ENCODE data around the gene TLX3.

The TLX3 gene

DNA sequence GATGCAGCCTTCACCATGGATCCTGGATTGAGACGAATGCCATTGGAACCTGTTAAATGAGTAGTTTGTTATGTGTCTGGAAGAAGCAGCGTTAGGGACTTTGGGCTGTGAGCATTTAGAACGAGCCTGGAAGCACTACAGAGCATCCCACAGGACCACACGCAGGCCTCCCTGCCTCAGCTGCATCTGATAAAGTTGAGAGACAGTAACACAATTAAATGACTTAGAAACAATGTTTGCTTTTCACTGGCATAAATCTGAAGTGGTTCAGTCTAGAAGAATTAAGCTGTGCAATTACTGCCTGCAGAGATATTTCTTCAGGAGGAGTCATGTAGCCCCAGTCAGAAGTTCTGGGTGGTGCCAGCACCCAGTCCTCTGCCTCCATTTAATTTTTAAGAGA, 9.8 kb upstream of the TLX3 start:
- no peak for DNase-seq (ENCODE audit: low read depth, low spot score)
- no peak overlapping the region for H3K4me3 ChIP-seq (ENCODE audit: low read length)

DNA sequence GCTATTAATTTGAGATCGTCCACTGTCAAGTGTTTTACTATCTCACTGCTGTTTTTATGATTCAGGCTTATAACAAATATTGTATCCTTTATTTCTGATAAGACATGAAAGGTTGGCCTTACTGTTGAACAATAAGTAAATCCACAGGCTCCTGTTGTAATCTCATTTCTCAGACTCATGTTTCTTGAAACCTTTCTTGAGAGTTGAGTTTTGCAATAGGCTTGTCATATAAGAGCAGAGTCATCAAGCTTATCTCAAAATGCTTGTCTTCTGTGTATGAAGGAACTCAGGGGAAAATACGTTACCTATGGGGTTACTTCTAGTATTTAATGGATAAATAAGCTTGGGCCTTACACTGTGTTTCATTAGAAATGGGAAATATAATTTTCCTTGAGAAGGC, 9.2 kb upstream of the TLX3 start:
- H3K4me3 ChIP-seq (ENCODE audit: low read length) = no peak overlapping the region
- no peak for DNase-seq (ENCODE audit: low read depth, low spot score)

- no peak overlapping the region for H3K4me3 ChIP-seq (ENCODE audit: low read length)
- no peak for DNase-seq (ENCODE audit: low read depth, low spot score)
These were observed 8.7 kb upstream of the TLX3 start for GRCh38 chr5:171300358-171300757.

DNA sequence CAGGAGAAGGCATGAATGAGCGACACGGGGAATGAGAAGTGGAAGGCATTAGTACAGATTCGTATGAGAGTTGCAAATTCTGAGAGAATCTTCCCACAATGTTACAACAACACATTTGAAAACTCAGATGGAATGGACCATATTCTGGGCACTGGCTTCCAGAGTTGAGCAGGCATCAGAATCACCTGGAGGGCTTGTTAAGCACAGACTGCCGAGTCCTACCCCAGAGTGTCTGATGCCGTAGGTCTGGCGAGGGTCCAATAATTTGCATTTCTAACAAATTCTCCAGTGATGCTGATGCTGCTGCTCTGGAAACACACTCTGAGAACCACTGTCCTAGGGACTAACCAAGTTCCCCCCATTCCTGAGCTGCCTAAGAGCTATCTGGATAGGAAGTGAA, 2.9 kb upstream of the TLX3 start:
- no peak overlapping the region for H3K4me3 ChIP-seq (ENCODE audit: low read length)
- DNase-seq (ENCODE audit: low read depth, low spot score) = no peak

GRCh38 chr5:171306781-171307591, 2.1 kb upstream of the TLX3 start:
- DNase-seq (ENCODE audit: low read depth, low spot score) = peak; percentile 44
- no peak overlapping the region for H3K4me3 ChIP-seq (ENCODE audit: low read length)

DNA sequence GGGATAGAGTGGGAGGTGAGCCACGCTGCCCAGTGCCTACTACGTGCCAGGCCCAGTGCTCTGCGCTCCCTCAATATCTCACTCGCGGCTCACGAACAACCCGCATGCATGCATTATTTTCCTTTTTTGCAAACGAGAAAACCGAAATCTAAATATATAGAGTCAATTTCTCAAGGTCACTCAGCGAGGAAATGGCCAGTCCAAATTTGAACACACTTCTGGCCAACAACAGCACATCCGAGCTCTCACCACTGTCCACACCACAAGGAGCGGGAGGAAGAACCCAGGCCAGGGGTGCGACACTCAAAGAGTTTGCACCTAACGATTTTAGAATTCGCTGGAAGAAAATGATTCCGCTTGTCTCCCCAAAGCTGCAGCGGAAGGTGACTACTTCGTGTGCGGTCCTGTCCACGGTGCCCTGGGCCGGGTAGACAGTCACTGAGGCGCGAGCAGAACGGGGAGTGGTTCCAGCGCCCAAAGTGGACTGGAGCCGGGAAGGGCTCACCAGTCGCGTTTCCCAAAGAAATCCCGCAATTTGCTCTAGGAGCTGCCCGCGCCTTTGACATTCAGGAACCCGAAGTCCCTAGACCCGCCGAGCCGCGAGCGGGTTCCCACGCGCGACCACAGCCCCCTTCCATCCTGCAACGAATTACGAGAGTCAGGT, 1.1 kb upstream of the TLX3 start:
- DNase-seq (ENCODE audit: low read depth, low spot score) = no peak
- no peak overlapping the region for H3K4me3 ChIP-seq (ENCODE audit: low read length)

DNA sequence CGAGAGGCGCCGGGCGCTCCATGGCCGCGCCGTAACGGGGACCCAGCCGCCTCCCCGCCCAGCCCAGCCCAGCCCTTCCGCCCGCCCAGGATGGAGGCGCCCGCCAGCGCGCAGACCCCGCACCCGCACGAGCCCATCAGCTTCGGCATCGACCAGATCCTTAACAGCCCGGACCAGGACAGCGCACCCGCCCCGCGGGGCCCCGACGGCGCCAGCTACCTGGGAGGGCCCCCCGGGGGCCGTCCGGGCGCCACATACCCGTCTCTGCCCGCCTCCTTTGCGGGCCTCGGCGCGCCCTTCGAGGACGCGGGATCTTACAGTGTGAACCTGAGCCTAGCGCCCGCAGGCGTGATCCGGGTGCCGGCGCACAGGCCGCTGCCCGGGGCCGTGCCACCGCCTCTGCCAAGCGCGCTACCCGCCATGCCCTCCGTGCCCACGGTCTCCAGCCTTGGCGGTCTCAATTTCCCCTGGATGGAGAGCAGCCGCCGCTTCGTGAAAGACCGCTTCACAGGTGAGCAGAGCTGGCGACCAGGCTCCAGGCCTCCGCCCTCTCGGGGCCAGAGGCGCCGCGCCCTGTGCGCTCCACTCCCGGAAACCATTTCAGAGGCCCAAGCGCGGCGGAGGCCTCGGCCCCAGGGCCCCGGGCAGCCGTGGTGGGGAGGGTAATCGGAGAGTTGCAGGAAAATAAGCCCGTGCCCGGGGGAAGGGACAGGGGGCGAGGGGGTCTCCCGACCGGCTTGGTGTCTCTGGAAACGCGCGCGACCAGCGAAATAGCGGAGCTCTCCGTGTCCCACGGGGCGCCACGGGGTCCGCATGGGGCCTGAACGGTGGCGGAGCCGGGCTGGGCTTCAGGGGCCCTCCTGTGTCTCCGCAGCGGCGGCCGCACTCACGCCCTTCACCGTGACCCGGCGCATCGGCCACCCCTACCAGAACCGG, 496 bp downstream of the TLX3 start:
- no peak overlapping the region for H3K4me3 ChIP-seq (ENCODE audit: low read length)
- no peak for DNase-seq (ENCODE audit: low read depth, low spot score)

DNA sequence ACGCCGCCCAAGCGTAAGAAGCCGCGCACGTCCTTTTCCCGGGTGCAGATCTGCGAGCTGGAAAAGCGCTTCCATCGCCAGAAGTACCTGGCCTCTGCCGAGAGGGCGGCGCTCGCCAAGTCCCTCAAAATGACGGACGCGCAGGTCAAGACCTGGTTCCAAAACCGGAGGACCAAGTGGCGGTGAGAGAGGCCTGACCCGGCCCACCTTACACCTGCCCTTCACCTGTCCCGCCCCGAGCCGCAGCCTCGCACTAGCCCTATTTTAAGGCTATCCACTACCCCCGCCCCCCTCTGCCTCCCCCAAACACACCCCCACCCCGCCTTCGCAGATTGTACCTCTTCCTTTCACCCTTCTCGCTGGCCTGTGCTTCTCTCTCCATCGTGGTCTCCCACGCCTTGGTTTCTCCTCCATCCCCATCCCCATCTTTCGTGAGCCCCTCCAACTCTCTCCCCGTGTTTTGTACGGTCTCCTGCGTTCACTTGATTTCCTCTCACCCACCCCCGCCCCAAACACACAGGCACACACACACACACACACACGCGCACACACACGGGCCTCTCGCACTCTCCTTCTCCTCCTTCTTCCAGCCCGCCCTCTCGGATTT, 1.3 kb downstream of the TLX3 start:
- DNase-seq (ENCODE audit: low read depth, low spot score) = no peak

DNA sequence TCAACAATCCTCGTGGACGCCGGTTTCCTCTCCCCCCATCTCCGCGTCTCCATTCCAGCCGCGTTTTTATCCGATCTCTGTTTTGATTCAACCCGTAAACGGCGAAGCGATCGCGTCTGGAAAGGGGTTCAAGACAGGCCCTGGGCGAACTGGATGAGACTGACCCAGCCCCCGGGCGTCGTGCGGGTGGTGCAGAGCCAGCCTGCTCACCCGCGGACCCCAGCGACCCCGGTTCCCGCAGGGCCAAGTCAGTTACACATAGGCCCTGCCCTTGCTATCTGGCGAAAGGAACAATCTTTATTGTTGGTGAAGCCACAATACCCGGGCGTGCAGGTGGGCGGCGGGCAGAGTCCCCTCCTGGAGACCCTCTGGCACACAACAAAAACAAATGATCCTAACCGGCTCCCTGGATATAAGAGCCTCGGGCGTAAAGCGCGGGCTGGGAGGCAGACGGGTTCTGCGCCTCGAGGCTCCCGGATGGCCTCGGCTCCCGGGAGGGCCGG, 1.8 kb downstream of the TLX3 start:
- no peak overlapping the region for H3K4me3 ChIP-seq (ENCODE audit: low read length)
- no peak for DNase-seq (ENCODE audit: low read depth, low spot score)

More for the DNA sequence above, 1.3 kb downstream of the TLX3 start:
- H3K4me3 ChIP-seq (ENCODE audit: low read length) = no peak overlapping the region

GRCh38 chr5:171311322-171312077, 2.5 kb downstream of the TLX3 start:
- no peak for DNase-seq (ENCODE audit: low read depth, low spot score)
- H3K4me3 ChIP-seq (ENCODE audit: low read length) = no peak overlapping the region

DNA sequence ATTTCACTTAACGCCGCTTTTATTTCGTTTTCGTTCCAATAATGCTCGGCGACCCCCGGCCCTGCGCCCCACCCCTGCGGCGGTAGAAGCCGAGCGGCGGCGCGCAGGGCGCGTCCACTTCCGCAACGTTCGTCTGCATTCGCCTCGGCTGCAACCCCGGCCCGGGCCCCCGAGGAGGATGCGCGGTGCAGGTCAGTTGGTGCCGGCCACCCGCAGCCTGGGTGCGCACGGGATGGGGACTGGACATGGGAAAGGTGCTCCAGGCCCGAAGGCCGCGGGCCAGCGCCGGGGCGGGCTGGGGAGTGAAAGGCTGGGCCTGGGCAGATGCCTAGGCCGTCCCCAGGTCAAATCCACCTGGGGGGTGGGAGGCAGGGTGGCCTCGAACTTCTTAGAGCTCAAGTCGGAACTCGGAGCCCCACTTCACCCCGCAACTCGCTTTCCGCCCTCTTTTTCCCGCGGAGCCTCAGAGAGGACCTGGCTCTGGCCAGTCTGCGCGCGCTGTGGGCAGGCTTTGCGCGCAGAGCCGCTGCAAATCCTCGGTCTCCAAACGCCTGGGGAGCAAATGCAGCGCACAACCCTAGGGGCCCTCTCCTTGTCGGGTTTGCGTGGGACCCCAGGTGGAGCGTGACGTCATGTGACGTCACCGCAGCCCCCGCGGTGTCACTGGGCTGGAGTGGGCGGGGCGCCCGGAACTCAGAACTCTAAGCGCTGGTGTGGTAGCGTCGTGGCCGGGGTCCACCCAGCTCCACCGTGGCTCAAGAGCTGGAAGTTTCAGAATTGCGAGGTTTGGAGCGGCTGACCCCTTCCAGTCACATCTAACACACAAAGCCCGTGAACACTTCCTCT, 3.3 kb downstream of the TLX3 start:
- no peak overlapping the region for H3K4me3 ChIP-seq (ENCODE audit: low read length)
- no peak for DNase-seq (ENCODE audit: low read depth, low spot score)

DNA sequence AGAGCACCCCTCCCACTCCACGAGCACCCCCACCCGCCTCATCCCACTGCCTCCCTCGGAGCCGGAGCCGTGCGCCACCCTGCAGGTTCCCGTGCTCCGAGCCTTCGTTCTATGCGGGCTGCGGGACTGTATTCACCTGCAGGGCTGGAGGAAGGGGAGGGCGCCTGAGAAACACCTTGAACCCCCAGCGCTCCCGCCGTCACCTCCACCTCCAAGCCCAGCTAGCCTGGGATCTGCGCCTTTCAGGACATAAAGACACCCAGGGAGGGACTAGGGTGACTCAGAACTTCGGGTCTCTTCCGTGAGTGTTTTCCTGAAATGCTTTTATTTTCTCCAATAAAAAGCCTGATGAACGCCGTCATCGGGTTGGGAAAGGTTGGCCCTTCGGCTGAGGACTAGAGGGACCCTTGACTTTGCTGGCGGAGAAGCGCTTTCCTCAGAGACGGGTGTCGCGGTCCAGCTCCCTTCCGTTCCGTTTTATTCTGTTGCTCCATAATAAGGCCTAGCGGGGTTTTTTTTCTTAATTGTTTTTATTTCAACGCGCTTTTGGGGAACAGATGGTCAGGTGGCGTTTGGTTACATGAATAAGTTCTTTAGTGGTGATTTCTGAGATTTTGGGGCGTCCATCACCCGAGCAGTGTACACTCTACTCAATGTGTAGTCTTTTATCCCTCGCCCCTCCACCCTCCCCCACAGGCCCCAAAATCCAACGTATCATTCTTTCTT, 4.6 kb downstream of the TLX3 start:
- H3K4me3 ChIP-seq (ENCODE audit: low read length) = no peak overlapping the region
- DNase-seq (ENCODE audit: low read depth, low spot score) = no peak

DNA sequence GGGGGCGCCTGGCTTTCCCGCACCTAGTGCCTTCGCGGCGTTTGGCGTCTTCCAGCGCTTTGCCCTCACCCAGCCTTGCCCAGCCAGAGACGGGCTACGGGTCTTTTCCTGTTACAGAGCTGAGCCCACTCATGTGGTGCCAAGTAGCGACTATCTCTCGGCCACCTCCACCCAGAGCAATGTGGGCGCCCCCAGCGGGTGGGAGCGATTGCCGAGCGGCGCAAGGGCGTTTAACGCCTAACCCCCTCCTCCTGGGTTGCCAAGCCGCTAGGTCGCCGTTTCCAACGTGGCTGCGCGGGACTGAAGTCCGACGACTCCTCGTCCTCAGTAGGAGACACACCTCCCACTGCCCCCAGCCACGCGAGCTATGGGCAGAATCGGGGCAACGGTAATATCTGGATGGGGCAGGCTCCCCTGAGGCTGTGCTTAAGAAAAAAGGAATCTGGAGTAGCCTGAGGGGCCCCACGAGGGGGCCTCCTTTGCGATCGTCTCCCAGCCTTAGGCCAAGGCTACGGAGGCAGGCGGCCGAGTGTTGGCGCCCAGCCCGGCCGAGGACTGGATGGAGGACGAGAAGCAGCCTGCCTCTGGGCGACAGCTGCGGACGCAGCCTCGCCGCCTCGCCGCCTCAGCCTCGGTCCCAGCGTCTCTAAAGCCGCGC, 5.8 kb downstream of the TLX3 start:
- DNase-seq (ENCODE audit: low read depth, low spot score) = no peak
- no peak overlapping the region for H3K4me3 ChIP-seq (ENCODE audit: low read length)

DNA sequence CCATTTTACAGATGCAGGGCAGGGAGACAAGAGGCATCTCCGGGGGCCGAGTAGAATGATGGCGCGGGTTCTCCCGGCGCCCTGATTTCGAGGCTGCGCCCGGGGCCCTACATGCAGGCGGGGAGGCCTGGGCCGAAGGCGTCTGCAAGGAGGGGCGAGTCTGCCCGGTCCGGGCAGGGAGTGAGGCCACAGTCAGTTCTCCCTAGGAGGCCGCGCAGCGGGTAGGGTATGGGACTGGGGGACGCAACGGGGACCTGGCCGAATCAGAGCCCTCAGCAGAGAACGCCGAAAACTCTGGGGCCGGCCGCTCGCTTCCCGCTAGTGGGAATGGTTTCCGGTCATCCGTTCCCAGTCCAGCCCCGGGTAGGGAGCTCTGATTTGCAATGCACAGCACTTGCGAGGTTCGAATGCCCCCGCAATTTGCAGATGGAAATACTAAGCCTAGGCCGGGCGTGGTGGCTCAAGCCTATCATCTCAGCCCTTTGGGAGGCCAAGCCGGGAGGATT, 6.4 kb downstream of the TLX3 start:
- DNase-seq (ENCODE audit: low read depth, low spot score) = no peak
- no peak overlapping the region for H3K4me3 ChIP-seq (ENCODE audit: low read length)

DNA sequence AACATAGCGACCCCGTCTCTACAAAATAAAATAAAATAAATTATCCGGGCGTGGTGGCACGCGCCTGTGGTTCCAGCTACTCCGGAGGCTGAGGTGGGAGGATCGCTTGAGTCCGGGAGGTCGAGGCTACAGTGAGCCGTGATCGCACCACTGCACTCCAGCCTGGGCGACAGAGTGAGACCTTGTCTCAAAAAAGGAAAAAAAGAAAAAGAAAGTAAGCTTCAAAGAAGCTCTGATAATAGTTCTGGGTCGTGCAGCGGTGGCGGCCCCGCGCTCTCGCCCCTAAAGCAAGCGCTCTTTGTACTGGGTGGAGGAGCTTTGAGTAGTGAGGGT, 6.8 kb downstream of the TLX3 start:
- DNase-seq (ENCODE audit: low read depth, low spot score) = no peak
- no peak overlapping the region for H3K4me3 ChIP-seq (ENCODE audit: low read length)

DNA sequence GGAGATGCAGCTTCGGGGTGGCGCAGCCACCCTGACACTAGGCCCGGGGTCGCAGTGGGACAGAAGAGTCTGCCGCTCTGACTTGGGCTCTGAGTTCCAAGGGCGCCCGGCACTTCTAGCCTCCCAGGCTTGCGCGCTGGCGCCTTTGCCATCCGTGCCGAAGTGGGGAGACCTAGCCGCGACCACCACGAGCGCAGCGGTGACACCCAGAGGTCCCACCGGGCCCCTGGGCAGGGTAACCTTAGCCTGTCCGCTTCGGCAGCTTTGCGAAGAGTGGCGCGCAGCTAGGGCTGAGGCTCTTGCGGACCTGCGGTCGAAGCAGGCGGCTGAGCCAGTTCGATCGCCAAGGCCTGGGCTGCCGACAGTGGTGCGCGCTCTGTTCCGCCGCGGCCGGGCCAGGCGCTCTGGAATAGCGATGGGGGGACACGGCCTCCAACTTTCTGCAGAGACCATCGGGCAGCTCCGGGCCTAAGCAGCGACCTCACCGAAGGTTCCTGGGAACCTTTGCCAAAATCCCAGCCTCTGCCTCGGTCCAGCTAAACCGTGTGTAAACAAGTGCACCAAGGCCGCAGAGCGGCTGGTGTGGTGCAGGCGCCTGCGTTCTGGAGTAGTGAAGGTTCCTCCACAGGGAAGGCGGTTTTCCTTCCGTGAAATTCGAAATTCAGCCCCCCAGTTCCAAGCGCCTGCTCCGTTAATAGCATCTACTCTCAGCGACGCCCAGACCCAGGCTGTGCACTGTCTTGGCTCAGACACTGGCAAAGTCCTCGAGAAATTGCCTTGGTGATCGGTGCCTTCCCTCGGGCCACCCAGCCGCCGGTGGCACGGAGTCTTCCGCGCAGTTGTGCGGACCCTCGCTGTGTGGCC, 7.4 kb downstream of the TLX3 start:
- DNase-seq (ENCODE audit: low read depth, low spot score) = no peak

More for the DNA sequence above, 7.4 kb downstream of the TLX3 start:
- H3K4me3 ChIP-seq (ENCODE audit: low read length) = no peak overlapping the region
